Stimulated activated naive CD8-positive, alpha-beta T cell treated with anti-CD3 and anti-CD28 coated beads, Interleukin-15, Interleukin-2, amounts not matched to agents 100 ng/mL and 50 ng/mL, for 24 hours (primary cell): ENCODE data around the gene TFAP2D.

Experiments
- H3K27ac Mint-ChIP-seq: one replicate; pipeline ENCODE4 v1.8.0; 2021; ENCODE audit warnings: mild to moderate bottlenecking, mixed read lengths
- H3K27me3 Mint-ChIP-seq: one replicate; pipeline ENCODE4 v1.8.0; 2021; ENCODE audit warnings: mixed read lengths
- H3K36me3 Mint-ChIP-seq: one replicate; pipeline ENCODE4 v1.8.0; 2021; ENCODE audit warnings: low read depth, mixed read lengths
- H3K4me1 Mint-ChIP-seq: one replicate; pipeline ENCODE4 v1.8.0; 2021; ENCODE audit warnings: low read depth, mixed read lengths
- H3K4me3 Mint-ChIP-seq: one replicate; pipeline ENCODE4 v1.8.0; 2021; ENCODE audit warnings: mild to moderate bottlenecking, mixed read lengths
- H3K9me3 Mint-ChIP-seq: one replicate; pipeline ENCODE4 v1.8.0; 2021; ENCODE audit warnings: mixed read lengths

TFAP2D gene

GRCh38 chr6:50819904-50820868, 106.9 kb downstream of the TFAP2D start:
- Mint-ChIP-seq H3K9me3 (no peaks in the 10 kb centered on the region), H3K4me3 (no peak overlapping the region), H3K27me3 (peaks cover 90% of the 10 kb centered on the region), H3K36me3 (no peaks in the 10 kb centered on the region), H3K27ac (no peak overlapping the region), H3K4me1 (peaks cover 18% of the 10 kb centered on the region)

GRCh38 chr6:50820869-50821264, 107.5 kb downstream of the TFAP2D start:
- Mint-ChIP-seq H3K4me1 (peaks cover 13% of the 10 kb centered on the region), H3K36me3 (no peaks in the 10 kb centered on the region), H3K4me3 (no peak overlapping the region), H3K9me3 (no peaks in the 10 kb centered on the region), H3K27me3 (peaks cover 90% of the 10 kb centered on the region), H3K27ac (no peak overlapping the region)

GRCh38 chr6:50821441-50822077, 108.2 kb downstream of the TFAP2D start:
- Mint-ChIP-seq H3K36me3 (no peaks in the 10 kb centered on the region), H3K4me3 (no peak overlapping the region), H3K27me3 (peaks cover 94% of the 10 kb centered on the region), H3K4me1 (peaks cover 11% of the 10 kb centered on the region), H3K27ac (no peak overlapping the region), H3K9me3 (no peaks in the 10 kb centered on the region)

- Mint-ChIP-seq H3K9me3 (no peaks in the 10 kb centered on the region), H3K4me3 (no peak overlapping the region), H3K4me1 (peaks cover 11% of the 10 kb centered on the region), H3K36me3 (no peaks in the 10 kb centered on the region), H3K27me3 (peaks cover 94% of the 10 kb centered on the region), H3K27ac (no peak overlapping the region)
These were observed 108.8 kb downstream of the TFAP2D start for GRCh38 chr6:50822078-50822476.
